ENCODE data around the gene TRAF4.

TRAF4 gene

DNA sequence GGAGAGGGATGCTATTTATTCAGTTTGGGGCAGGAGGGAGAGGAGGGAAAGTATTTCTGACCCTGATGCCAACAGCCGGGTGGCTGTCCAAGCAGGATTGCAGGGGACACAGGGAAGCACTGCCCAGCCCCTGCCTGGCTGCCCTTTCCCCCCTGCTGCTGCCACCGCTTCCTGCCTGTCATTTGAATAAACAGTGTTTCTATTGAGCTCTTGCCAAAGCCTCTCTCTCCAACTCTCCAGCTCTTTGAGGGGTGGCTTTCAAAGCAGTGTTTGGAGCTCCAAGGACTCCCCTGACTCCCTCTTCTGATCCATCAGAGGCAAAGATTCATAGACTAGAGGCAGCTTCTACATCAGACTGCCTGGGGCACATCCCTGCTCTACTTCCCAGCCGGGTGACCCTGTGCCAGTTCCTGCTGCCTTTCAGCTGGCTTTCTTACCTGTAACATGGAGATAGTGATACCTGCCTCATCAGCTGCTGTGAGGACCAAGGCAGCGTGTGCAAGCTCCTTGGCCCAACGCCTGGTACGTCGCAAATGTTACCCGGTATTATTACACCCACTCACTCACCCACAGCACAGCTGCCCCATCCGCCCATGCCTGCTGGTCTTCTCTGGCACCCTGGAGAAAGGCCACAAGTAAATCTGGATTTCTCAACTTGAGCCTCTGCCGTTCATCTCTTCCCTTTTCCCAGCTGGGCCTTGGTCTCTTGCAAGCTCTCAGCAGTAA is 41.6 kb upstream of the TRAF4 start:
- H3K4me3 ChIP-seq (ENCODE audit: low read depth, low read length), result no peak overlapping the region
- TF ChIP-seq, protein P1, sequence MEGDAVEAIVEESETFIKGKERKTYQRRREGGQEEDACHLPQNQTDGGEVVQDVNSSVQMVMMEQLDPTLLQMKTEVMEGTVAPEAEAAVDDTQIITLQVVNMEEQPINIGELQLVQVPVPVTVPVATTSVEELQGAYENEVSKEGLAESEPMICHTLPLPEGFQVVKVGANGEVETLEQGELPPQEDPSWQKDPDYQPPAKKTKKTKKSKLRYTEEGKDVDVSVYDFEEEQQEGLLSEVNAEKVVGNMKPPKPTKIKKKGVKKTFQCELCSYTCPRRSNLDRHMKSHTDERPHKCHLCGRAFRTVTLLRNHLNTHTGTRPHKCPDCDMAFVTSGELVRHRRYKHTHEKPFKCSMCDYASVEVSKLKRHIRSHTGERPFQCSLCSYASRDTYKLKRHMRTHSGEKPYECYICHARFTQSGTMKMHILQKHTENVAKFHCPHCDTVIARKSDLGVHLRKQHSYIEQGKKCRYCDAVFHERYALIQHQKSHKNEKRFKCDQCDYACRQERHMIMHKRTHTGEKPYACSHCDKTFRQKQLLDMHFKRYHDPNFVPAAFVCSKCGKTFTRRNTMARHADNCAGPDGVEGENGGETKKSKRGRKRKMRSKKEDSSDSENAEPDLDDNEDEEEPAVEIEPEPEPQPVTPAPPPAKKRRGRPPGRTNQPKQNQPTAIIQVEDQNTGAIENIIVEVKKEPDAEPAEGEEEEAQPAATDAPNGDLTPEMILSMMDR (IDR thresholded peaks at IDR 0.05; ENCODE audit: low read depth, low read length, missing control alignments), result no peak
- H3K27me3 ChIP-seq (replicated peaks), result no peaks in the 10 kb centered on the region
- in situ Hi-C loops (cut with HindIII; ENCODE audit: low pct_ligation_motif_present, low sequenced_read_pairs), result no loop called here
- H3K27ac ChIP-seq, result no peak overlapping the region
- no peak for DNase-seq
- H3K36me3 ChIP-seq (replicated peaks), result peaks cover 62% of the 10 kb centered on the region

- DNase-seq, result no peak
- TF ChIP-seq, protein P1 (IDR thresholded peaks at IDR 0.05; ENCODE audit: low read depth, low read length, missing control alignments), result no peak
- no peak overlapping the region for H3K4me3 ChIP-seq (ENCODE audit: low read depth, low read length)
- no peaks in the 10 kb centered on the region for H3K27me3 ChIP-seq (replicated peaks)
- H3K36me3 ChIP-seq (replicated peaks), result peaks cover 56% of the 10 kb centered on the region
- in situ Hi-C loops (cut with HindIII; ENCODE audit: low pct_ligation_motif_present, low sequenced_read_pairs), result no loop called here
- no peak overlapping the region for H3K27ac ChIP-seq
Measured at GRCh38 chr17:28702752-28703150, 41.1 kb upstream of the TRAF4 start.

DNA sequence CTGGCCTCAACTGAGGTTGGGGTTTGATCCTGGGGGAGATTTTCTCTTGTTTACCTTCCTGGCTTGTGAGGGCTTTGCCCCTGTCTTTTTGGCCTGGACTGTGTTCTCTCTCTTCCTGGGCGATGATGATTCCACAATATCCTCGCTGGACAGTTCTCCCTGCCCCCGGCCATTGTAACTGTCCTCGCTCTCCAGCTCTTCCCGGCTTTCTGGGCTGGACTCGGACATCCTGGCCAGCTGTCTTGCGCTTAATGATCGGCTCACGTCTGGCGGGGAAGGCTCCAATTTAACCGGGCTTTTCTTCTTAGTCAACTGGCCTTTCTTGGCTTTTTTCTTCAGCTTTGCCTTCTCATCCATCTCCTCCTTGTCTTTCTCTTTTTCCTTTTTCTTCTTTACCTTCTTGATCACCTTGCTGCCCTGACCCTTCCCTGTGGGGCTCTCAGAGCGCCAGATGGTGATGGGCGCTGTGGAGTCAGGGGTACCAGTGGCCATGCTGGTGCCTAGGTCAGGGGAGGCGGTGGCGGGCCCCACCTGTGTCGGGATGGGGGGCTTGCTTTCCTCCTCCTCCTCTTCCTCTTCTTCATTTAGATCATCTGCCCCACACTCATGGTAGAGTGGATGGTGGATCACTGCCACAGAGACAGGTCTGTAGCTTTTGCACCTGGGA is 40.1 kb upstream of the TRAF4 start:
- Histone ChIP-seq H3K4me3 (ENCODE audit: low read depth, low read length) (no peak overlapping the region), H3K36me3 (replicated peaks) (peaks cover 47% of the 10 kb centered on the region), H3K27ac (no peak overlapping the region), H3K27me3 (replicated peaks) (no peaks in the 10 kb centered on the region)
- DNase-seq, result no peak
- TF ChIP-seq, protein P1 (IDR thresholded peaks at IDR 0.05; ENCODE audit: low read depth, low read length, missing control alignments), result no peak
- in situ Hi-C loops (cut with HindIII; ENCODE audit: low pct_ligation_motif_present, low sequenced_read_pairs), result no loop called here

GRCh38 chr17:28704219-28704858 is 39.5 kb upstream of the TRAF4 start:
- no peak overlapping the region for H3K4me3 ChIP-seq (ENCODE audit: low read depth, low read length)
- peaks cover 42% of the 10 kb centered on the region for H3K36me3 ChIP-seq (replicated peaks)
- in situ Hi-C loops (cut with HindIII; ENCODE audit: low pct_ligation_motif_present, low sequenced_read_pairs), result no loop called here
- no peak overlapping the region for H3K27ac ChIP-seq
- TF ChIP-seq, protein P1 (IDR thresholded peaks at IDR 0.05; ENCODE audit: low read depth, low read length, missing control alignments), result no peak
- no peak for DNase-seq
- no peaks in the 10 kb centered on the region for H3K27me3 ChIP-seq (replicated peaks)

GRCh38 chr17:28705074-28705659 is 38.6 kb upstream of the TRAF4 start:
- TF ChIP-seq, protein P1 (IDR thresholded peaks at IDR 0.05; ENCODE audit: low read depth, low read length, missing control alignments), result no peak
- H3K4me3 ChIP-seq (ENCODE audit: low read depth, low read length), result no peak overlapping the region

More at GRCh38 chr17:28705074-28705659, 38.6 kb upstream of the TRAF4 start:
- Histone ChIP-seq H3K36me3 (replicated peaks) (peaks cover 33% of the 10 kb centered on the region), H3K27ac (no peak overlapping the region), H3K27me3 (replicated peaks) (no peaks in the 10 kb centered on the region)
- in situ Hi-C loops (cut with HindIII; ENCODE audit: low pct_ligation_motif_present, low sequenced_read_pairs), result no loop called here
- DNase-seq, result no peak

Data from brain microvascular endothelial cell (primary cell).